HFF-Myc (cell line): ENCODE measurements around the gene ALDH3B1.

ENCODE experiments used
- DNase-seq: peaks from one replicate; pipeline ENCODE4 v3.0.0-alpha.2; 2011; ENCODE audit warnings: low read depth; ENCODE audit errors: extremely low read depth
- H3K4me3 ChIP-seq: replicated peaks from 2 replicates; pipeline ENCODE4 v1.5.1; 2011; ENCODE audit warnings: low read depth, mild to moderate bottlenecking, control low read depth, low read length
- TF ChIP-seq, protein P1 (sequence below): IDR thresholded peaks from 2 replicates; pipeline ENCODE4 v1.5.1; 2012; ENCODE audit warnings: mild to moderate bottlenecking, low read depth, low read length, control low read depth; ENCODE audit errors: missing control alignments

The ALDH3B1 gene

GRCh38 chr11:68066742-68067141 is 56.6 kb downstream of the ALDH3B1 start:
- no peak for DNase-seq
- H3K4me3 ChIP-seq, result no peak overlapping the region
- TF ChIP-seq, protein P1, sequence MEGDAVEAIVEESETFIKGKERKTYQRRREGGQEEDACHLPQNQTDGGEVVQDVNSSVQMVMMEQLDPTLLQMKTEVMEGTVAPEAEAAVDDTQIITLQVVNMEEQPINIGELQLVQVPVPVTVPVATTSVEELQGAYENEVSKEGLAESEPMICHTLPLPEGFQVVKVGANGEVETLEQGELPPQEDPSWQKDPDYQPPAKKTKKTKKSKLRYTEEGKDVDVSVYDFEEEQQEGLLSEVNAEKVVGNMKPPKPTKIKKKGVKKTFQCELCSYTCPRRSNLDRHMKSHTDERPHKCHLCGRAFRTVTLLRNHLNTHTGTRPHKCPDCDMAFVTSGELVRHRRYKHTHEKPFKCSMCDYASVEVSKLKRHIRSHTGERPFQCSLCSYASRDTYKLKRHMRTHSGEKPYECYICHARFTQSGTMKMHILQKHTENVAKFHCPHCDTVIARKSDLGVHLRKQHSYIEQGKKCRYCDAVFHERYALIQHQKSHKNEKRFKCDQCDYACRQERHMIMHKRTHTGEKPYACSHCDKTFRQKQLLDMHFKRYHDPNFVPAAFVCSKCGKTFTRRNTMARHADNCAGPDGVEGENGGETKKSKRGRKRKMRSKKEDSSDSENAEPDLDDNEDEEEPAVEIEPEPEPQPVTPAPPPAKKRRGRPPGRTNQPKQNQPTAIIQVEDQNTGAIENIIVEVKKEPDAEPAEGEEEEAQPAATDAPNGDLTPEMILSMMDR, result no peak

GRCh38 chr11:68067991-68068390 is 57.9 kb downstream of the ALDH3B1 start:
- DNase-seq, result no peak
- TF ChIP-seq, protein P1, result no peak

DNA sequence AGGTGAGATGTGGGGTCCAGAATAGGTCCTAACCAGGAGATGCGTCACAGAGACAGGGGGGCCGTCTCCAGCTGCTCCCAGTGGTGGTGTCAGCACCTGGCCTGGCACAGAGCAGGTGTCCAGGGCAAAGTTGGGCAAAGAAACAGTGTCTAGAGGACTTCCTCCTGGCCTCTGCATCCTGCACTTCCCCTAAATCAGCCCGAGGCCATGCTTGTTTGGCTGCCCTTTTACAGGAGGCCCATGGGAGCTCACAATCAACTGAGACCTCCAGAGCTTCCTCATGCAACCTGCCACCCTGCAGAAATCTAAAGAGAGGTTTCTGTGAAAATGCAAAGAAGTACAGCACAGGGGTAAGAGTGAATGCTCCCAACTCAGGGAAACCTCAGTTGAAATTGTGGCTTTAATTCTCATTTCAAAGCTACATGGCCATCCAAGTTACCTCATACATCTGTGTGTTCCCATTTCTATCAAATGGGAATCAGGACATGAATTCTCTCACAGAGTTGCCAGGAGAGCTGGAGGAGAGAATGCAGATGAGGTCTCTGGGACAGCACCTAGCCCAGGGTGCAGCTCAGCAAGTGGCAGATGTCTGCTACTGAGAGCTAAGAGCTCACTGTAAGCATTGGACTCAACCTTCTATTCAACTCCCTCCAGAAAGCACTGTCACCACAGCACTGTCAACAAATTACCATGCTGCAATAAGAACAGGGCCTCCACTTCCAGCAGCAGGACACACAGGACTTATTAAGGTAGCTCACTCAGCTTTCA is 61.3 kb downstream of the ALDH3B1 start:
- DNase-seq, result no peak
- TF ChIP-seq, protein P1, result no peak
- H3K4me3 ChIP-seq, result no peak overlapping the region

More at GRCh38 chr11:68067991-68068390, 57.9 kb downstream of the ALDH3B1 start:
- H3K4me3 ChIP-seq, result no peak overlapping the region

GRCh38 chr11:68074584-68075352 is 64.6 kb downstream of the ALDH3B1 start:
- TF ChIP-seq, protein P1, result no peak
- no peak for DNase-seq

DNA sequence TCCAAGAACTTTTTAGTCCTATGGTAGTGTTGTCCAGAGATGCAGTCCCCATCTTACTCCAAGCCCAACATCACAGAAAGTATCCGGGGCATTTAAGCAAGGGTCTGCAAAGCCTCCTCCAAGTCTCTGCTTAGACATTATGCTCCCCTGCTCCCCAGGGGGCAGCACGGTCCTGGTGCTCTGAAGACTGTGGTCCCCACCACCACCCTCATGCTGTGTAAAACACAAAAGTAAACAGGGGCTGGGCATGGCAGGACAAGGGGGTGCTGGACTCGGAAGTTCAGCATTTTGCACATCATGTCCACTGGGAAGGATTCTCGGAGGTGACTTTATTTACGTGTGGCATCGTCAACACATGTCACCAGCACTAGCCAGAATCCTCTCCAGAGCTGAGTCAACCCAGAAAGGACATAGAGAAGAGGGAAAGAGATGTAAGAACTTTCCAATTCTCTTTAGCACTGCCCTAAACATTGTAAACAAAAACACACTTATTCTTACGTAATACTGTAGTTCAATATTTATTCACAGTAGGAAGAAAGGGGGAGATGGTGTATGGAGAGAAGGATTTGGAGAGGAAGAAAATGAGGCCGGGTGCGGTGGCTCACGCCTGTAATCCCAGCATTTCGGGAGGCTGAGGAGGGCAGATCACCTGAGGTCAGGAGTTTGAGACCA is 66.4 kb downstream of the ALDH3B1 start:
- no peak overlapping the region for H3K4me3 ChIP-seq
- no peak for DNase-seq
- TF ChIP-seq, protein P1, result peak; percentile 27

More at GRCh38 chr11:68074584-68075352, 64.6 kb downstream of the ALDH3B1 start:
- H3K4me3 ChIP-seq, result no peak overlapping the region

- TF ChIP-seq, protein P1, result no peak
- no peak overlapping the region for H3K4me3 ChIP-seq
- no peak for DNase-seq
These were observed 67.8 kb downstream of the ALDH3B1 start for GRCh38 chr11:68077617-68078582.
